Hematopoietic multipotent progenitor cell treated with erythropoietin and hydrocortisone succinate and interleukin-3 and kit ligand, for 8 days (in vitro differentiated cells): ENCODE data around the gene CRY2.
A peak's percentile ranks its signal among the peaks of the same experiment; 100 is the strongest.
"Not testable (repeated sequence)": the region's sequence is repeated elsewhere in the genome, so short reads cannot be mapped to it uniquely, and the experiment has no call there.

Experiments
- DNase-seq: peaks from one replicate; pipeline ENCODE4 v3.0.0-alpha.2; 2015

CRY2 gene

DNA sequence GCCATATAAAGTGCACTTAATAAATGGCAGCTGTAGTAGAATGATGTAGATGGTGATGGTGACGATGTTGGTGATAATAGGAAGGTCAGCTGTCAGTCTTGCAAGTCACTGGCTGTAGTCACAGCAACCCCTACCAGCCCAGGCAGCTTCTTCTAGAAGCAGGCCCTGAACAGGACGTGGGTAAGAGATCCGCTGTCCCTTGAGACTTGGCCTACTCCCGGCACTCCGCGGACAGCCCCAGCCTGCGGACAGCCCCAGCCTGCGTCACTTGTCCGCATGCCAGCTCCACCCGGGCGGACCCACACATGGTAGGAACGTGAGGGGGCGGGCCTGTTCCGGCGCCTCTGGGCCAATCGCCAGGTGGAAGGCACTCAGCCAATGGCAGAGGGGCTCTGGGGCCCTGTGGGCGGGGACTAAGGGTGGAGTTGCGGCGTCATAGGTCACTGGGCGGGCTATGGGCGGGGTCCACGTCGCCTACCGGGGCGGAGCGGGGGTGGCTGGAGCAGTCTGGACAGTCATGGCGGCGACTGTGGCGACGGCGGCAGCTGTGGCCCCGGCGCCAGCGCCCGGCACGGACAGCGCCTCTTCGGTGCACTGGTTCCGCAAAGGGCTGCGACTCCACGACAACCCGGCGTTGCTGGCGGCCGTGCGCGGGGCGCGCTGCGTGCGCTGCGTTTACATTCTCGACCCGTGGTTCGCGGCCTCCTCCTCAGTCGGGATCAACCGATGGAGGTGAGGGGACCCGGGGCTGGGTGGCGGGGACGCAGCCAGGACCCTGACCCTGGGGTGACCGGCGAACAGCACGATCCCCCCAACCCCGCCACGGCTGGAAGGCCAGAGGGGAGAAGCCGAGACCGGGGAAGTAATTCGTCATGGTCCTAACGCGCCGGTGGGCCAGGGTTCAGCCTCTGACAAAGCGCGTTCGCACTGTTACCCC lies at the start of gene CRY2:
TSS of gene CRY2 (plus strand) at position 502 of the 937 bp plus-strand sequence. CDS start at position 518, 16 bp downstream.
- peak; percentile 97 for DNase-seq

DNA sequence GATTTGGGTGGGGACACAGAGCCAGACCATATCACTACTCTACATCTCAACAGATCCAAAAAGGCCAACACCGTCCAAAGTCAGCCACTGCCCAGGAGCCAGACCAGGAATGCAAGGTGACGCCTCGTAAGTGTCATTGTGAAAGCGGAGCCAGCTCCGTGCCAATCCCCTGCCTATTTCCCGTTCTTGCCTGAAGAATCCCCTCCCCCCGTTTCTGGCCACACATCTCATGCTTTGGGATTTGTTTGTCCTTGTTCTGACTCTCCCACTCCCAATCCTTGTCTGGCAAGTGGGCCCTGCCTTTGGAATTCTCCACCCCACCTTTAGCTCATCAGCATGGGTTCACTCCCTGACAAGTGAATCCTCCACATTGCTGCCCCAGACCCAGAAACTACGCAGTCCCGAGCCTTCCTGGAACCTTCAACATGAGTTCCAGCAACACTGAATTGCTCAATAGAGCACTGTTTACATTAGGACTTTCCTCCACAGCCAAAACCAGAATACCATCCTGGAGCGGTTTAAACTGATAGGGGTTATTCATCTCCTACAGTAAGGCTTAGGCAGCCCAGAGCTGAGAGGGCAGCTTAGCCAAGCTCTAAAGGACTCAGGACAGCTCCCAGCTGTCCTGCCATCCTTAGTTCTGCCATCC lies 48.4 kb upstream of the CRY2 start:
- no peak for DNase-seq

DNA sequence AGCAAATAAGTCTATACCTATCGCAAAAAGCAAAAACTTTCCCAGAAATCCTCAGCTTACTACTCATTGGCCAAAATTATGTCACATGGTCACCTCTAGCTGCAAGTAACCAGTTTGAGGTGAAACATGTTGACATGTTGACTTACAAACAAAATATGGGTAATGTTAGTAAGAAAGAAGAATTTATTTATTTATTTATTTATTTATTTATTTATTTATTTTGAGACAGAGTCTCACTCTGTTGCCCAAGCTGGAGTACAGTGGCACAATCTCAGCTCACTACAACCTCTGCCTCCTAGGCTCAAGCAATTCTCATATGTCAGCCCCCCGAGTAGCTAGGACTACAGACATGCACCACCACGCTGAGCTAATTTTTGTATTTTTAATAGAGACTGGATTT lies 47.7 kb upstream of the CRY2 start:
- no peak for DNase-seq

DNA sequence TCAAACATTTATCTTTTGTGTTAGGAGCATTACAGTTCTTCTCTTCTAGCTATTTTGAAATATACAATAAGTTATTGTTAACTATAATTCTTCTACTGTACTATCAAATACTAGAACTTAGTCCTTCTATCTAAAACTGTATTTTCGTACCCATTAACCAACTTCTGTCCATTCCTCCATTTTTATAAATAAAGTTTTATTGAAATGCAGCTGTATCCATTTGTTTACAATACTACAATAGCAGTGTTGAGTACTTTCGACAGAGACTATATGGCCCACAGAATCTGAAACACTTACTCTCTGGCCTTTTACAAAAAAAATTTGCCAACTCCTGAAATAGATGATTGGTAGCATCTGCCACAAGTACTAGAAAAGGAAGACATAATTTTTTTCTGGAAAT lies 47.0 kb upstream of the CRY2 start:
- DNase-seq, result no peak

DNA sequence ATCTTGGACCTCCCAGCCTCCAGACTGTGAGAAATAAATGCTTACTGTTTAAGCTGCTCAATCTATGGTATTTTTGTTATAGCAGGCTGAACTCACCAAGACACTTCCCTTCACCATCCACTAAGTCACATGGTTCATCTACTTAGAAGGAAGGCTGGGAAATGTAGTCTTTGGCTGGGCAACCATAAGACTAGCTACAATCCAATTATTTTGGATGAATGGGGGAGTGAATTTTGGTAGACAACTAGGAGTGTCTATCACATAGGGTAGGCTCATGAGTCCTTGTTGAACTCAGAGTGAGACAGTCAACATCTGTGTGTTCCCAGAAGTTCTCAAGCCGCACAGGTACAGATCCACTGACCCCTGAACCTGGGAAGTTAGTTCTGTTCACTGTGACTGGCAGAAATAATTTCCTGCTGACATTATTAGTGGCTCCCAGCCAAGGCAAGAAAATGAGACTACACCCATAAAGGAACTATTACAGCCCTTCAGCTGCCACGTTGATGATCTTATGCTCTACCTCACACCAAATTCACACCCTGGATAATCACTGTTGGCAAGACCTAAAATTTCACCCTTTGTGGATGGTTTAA lies 45.5 kb upstream of the CRY2 start:
- DNase-seq, result peak; percentile 38

DNA sequence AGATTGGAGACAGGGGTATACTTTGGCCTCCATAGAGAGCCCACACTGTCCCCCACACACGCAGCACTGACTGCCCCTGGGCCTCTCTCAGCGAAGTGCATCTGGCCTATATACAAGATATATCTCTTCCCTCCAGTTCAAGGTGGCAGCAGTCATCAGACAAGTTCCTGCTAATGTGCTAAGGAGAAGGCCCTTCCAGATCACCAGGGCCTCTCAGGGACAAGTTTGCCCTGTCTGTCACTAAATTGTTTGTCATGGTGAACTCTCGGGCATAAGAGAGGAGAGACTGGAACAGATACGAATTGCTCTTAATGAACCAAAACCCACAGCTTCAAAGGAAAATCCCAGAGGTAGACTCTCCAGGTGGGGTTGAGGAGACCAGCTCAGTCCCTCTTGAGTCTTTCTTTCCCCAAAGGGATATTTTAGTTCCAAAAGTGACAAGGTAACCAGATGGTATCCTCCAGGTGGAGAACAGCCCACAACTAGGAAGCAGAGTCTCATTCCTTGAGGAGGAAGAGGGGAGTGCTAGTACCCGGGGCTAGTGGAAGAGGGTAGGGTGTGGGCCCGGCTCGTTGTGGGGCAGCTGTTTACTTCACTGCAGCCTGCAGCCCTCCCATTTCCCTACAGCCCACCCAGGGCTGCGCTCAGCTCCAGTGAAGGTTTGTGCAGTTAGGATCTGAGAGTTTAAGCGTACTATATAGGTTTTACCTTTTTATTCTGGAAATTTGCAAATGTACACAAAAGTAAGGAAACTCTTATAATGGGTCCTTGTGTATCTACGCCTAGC lies 44.6 kb upstream of the CRY2 start:
- no peak for DNase-seq

DNA sequence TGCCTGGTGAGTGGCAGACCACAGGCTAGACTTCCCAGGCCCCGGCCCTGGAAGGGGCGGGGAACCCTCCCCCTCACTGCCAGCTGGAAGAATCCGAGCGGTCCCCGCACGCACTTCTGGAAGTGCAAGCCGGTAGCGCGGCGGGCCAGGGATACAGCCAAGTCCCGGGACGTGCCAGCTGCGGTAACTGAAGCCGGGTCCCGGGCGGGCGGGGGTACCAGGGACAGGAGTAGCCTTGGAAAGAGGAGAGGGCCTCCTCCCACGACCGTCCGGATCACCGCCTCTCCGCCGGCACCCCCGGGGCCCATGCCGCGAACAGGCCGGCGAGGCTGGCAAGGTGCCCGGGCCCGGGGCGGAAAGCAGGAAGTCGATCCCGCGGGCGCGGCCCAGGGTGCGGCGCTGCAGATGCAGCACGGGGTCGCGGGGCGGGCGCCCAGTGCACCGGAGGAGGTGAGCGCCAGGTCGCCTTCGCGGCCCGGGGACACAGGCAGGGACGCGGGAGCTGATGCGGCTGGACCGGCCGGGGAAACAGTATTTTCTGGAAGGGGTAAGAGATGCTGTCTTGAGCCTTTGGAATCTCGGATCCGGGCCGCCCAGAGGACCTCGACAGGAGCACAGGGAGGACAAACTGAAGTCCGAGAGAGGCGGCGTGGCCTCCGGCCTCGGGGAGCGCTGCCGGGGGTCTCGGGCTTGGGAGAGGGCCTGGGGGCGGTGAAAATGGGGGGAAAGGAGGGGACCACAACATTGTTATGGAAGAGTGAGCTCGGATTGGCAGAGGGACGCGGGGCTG lies 43.1 kb upstream of the CRY2 start:
- peak; percentile 57 for DNase-seq

DNA sequence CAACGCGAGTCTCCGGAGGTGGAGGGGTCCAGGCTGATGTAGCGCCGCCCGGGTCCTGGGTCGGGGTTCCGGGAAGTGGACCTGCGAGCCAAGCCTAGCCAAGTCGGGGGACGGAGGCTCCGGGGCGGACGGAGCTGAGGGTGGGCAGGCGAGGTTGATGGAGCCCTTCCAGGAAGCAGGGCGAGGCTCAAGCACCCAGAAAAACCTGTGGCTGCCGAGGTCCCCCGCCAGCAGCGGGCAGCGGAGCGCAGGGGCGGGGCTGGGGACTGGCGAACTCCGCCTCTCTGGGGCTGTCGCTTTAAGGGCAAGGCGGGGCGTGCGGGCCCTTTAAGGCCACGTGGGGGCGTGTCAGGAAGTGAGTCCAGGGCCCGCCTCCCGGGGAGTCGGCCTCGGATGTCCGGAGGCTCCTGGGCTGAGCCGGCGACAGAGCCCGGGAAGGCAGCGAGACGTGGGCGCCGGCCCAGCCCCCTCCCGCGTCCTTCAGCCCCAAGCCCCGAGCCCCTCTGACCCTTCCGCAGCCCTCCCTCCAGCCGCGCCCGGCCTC lies 42.4 kb upstream of the CRY2 start, which contains the start of gene SLC35C1:
TSS of gene SLC35C1 (plus strand) at position 389 of the 544 bp plus-strand sequence. CDS start 653 bp downstream, outside the sequence.
- DNase-seq, result peak; percentile 95

DNA sequence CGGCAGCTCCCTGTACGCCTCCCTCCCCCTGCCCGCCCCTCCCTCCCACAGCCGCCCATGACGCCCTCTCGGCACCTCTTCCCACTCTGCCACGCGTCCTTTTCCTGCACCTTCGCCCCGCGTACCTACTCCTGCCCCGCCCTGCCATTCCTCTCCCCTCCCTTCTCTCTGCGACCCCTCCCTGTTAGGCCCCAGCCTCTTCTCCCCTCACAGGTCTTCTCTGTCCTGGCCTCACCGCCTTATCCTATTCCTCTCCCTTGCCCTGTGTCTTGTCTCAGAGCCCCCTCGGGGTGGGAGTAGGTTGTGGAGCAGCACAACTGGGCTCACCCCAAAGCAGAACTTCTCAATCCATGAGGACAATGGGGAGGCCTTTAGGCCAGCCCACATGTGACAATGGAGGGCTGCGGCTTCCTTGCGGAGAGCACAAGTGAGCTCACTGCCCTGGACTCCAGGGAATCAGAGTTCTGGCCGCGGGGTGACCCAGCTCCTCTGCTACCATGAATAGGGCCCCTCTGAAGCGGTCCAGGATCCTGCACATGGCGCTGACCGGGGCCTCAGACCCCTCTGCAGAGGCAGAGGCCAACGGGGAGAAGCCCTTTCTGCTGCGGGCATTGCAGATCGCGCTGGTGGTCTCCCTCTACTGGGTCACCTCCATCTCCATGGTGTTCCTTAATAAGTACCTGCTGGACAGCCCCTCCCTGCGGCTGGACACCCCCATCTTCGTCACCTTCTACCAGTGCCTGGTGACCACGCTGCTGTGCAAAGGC lies 41.8 kb upstream of the CRY2 start:
- peak; percentile 35 for DNase-seq

DNA sequence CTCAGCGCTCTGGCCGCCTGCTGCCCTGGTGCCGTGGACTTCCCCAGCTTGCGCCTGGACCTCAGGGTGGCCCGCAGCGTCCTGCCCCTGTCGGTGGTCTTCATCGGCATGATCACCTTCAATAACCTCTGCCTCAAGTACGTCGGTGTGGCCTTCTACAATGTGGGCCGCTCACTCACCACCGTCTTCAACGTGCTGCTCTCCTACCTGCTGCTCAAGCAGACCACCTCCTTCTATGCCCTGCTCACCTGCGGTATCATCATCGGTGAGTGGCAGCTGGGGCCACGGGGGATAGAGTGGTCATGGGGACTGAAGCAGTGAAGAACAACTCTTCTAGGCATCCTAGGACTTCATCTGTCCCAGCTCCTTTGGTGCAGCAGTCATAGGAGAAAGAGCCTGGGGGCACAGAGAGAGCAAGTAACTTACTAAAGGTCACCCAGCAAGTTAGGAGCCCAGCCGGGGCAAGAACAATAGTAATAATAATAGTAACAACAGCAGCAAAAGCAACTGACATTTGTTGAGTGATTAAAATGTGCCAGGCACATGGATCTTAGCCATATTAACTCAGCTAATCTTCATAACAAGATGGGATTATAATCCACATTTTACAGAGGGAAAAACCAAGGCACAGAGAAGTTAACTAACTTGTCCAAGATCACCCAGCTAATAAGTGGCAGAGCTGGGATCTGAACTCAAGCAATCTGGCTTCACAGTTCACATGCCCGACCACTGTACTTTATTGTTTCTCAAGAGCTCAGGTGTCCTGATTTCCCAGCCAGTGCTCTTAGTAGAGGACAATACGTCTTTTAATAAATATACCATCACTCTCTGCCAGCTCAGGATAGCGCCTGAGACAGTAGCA lies 41.0 kb upstream of the CRY2 start:
- DNase-seq, result no peak

DNA sequence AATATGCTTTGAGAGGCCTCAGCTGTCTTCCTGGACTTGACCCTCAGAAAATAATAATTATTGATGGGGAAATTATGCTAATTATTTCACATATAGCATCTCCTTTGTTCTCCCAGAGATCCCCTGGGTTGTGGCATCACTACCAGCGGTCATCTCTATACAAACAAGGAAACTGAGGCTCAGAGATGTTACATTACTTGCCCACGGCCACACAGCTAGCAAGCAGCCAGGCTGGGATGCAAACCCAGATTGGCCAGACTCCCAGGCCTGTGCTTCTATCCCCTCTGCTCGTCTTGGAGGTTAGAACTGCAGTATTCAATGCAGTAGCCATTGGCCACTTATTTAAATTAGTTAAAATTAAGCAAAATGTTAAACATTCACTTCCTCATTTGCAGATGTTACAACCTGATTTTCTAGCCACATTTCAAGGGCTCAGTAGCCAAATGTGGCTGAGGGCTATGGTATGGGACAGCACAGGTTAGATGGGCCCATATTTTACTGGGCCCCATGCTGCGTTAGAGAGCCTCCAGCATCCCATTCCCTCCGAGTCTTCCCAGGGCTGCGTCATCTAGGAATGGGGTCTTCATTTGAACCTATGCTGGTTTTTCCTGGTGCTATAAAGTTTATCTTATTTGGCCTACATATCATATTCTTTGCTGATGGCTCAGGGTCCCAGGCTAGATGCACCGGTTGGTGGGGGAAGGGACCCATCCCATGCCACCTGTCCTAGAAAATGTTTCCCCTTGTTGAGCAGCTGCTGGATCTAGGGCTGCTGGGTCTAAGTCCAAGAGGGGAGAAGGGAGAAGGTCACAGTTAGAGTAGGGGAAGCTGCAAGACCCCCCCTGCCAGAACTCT lies 40.1 kb upstream of the CRY2 start:
- no peak for DNase-seq

DNA sequence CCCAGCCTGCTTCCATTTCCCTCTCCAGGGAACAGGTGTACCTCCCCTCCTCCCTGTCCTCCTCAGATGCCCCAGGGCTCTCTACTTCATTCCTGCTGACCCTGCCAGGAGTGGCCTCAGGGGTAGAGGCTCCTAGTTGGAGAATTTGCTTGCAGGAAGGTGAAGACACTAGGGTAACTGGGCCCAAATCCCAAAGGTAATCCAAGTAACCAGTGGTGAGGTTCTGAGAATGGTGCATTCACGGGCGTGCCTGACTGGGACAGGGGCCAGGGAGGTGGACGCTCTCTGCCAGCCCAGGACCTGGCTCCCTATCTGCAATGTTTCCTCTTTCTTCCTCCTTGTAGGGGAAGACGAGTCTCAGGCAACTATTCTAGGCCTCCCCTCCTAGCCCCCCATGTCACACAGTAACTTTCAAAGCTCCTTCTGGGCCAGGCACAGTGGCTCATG lies 39.5 kb upstream of the CRY2 start:
- no peak for DNase-seq

DNA sequence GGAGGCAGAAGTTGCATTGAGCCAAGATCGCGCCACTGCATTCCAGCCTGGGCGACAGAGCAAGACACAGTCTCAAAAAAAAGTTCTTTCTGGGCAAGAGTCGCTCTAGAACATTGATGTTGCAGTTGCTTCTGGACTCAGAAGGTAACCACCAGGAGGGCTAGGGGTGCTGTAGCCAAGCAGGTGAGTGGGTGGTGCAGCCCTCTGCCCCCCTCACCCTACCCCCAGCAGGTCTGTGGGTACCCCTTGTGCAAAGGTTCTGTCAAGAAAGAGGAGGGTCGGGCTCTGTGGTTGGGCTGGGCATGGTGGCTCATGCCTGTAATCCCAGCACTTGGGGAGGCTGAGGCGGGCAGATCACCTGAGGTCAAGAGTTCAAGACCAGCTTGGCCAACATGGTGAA lies 38.8 kb upstream of the CRY2 start:
- DNase-seq, result not testable (repeated sequence)

DNA sequence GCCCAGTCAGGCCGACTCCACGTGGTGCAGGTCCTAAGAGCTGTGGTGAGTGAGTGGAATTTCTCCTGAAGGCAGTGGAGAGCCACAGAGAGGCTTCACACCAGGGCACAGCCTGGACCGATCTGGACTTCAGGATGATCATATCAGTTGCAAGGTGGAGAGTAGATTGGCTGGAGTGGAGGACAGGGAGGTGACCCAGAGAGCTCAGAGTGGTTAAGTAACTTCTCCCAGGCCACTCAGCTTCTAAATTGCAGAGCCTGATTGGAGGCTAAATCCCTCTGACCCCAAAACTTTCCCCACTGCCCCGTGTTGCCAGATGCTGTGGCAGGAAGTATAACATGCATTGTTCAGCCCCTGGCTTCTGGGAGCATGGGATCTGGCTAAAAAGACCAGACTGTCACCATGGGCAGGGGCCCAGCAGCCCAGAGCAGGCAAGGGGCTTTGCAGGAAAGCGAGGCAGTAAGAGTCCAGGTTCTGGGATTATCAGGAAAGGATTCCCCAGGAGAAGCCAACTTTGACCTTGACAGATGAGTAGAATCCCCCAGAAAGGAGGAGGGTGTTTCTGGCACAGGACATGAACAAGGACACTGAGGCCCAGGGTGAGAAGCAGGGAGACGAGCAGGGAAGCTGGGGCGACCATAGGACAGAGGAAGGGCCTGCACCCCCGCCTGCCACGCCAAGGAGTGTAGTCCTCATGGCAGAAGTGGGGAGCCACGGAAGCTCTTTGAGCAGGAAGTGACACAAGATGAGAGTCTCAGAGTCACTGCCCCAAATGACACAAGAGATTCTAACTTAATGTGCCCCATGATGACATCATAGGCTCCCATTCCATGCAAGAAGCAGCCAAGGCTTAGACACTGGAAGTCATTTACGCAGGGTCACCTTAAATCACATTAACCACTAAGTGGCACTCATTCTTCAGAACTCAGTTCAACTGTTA lies 37.5 kb upstream of the CRY2 start:
- DNase-seq, result no peak

DNA sequence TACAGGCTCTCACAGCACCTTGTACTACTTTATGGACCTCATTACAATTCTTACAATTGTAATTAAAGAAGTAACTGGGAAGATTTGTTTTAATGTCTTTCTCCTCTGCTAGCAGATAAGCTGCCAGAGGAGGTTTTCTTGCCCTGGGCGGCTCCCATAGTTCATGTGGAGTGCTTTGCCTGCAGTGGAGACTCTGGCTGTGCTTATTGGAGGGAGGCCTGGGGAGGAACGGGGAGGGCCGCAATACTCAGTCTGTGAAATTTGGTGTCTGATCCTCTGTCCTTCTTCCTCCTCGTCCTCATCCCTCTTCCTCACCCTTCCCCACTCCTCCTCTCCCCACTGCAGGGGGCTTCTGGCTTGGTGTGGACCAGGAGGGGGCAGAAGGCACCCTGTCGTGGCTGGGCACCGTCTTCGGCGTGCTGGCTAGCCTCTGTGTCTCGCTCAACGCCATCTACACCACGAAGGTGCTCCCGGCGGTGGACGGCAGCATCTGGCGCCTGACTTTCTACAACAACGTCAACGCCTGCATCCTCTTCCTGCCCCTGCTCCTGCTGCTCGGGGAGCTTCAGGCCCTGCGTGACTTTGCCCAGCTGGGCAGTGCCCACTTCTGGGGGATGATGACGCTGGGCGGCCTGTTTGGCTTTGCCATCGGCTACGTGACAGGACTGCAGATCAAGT lies 36.7 kb upstream of the CRY2 start:
- DNase-seq, result no peak

DNA sequence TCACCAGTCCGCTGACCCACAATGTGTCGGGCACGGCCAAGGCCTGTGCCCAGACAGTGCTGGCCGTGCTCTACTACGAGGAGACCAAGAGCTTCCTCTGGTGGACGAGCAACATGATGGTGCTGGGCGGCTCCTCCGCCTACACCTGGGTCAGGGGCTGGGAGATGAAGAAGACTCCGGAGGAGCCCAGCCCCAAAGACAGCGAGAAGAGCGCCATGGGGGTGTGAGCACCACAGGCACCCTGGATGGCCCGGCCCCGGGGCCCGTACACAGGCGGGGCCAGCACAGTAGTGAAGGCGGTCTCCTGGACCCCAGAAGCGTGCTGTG lies 36.2 kb upstream of the CRY2 start:
- DNase-seq, result no peak
